Mesothelial cell of epicardium (in vitro differentiated cells): ENCODE measurements around the gene CRY1. TPM values are rescaled to one million over a fixed set of nuclear protein-coding genes. Genes with fewer than 3 reads are reported as not detected.

ENCODE experiments used
- DNase-seq, 2 experiments: peaks; one replicate each; pipeline ENCODE4 v3.0.0; 2021; ENCODE audit warnings: low spot score in 2 of 2; ENCODE audit not compliant: unreplicated experiment in 2 of 2
- H3K27ac Mint-ChIP-seq: 2 replicates; pipeline ENCODE4 v1.8.0; 2021; ENCODE audit warnings: mixed read lengths
- H3K27me3 Mint-ChIP-seq: 2 replicates; pipeline ENCODE4 v1.8.0; 2021; ENCODE audit warnings: low read depth, mixed read lengths
- H3K36me3 Mint-ChIP-seq: 2 replicates; pipeline ENCODE4 v1.8.0; 2021; ENCODE audit warnings: mixed read lengths
- H3K4me1 Mint-ChIP-seq: 2 replicates; pipeline ENCODE4 v1.8.0; 2021; ENCODE audit warnings: mixed read lengths
- H3K4me3 Mint-ChIP-seq: 2 replicates; pipeline ENCODE4 v1.8.0; 2021; ENCODE audit warnings: mild to moderate bottlenecking, moderate library complexity, mixed read lengths
- H3K9me3 Mint-ChIP-seq: 2 replicates; pipeline ENCODE4 v1.8.0; 2021; ENCODE audit warnings: mixed read lengths
- CTCF ChIP-seq: fragments of 200-600 bp; sonication (generic); IDR thresholded peaks from one replicate; pipeline ENCODE4 v1.5.0; 2021; ENCODE audit warnings: antibody characterized with exemption; ENCODE audit not compliant: unreplicated experiment
- total RNA-seq: library from RNA; stranded (reverse); gene quantifications from 3 replicates; pipeline ENCODE4 v1.2.1, GENCODE V29; 2021

Gene CRY1
- total RNA-seq, 1 donor from 2014 or later, result 26.5 TPM

DNA sequence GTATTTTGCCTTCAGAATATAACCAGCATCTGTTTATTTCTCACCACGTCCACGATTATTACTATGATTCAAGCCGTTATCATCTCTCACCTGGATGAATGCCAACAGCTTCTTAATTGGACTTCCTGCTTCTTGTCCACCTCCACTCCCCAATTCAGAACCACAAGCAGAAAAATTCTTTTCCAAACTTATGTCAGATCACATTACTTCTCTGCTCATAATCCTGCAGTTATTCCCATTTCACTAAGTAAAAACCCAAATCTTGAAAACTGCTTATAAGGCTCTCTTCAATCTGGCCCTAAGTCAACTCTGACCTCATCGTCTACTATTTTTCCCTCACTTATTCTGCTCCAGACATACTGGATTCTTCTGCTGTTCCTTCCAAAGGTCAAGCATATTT lies 2.0 kb downstream of the CRY1 start:
- Mint-ChIP-seq H3K36me3 (no peaks in the 10 kb centered on the region), H3K4me3 (no peak overlapping the region), H3K4me1 (peaks cover 7% of the 10 kb centered on the region), H3K27ac (no peak overlapping the region), H3K9me3 (peaks cover 6% of the 10 kb centered on the region), H3K27me3 (no peaks in the 10 kb centered on the region)
- no peak for TF ChIP-seq CTCF
- DNase-seq, result no peak

DNA sequence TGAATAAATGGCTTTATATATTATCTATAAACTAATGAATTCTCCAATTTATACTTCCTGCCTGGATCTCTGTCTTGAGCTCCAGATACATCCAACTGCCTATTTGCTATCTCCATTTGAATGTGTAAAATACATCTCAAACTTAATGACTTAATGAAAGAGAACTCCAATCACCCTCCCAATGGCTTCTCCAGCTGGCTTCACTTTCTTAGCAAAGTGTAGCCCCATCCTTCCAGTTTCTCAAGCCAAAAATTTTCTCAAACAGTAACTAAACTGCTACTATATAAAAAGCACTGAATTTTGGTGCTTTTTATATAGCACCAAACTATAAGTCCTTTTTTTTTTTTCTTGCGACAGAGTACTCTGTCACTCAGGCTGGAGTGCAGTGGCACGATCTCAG lies 2.6 kb downstream of the CRY1 start:
- Mint-ChIP-seq H3K4me3 (no peak overlapping the region), H3K36me3 (peaks cover 2% of the 10 kb centered on the region), H3K27ac (no peak overlapping the region), H3K4me1 (peaks cover 7% of the 10 kb centered on the region), H3K9me3 (peaks cover under 1% of the 10 kb centered on the region), H3K27me3 (no peaks in the 10 kb centered on the region)
- TF ChIP-seq CTCF, result no peak
- DNase-seq, result no peak

DNA sequence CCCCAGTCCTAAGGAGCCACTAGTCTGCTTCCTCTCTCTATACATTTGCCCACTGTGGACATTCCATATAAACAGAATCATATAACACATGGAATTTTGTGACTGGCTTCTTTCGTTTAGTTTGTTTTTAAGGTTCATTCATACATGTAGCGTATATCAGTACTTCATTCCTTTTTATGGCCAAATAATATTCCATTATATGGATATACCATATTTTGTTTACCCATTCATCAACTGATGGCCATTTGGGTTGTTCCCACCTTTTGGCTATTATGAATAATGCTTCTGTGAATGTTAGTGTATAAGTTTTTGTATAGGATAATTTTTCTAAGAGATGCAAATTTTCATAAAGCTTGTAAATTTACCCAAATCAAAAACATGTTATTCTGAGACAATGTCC lies 4.4 kb downstream of the CRY1 start:
- H3K9me3 Mint-ChIP-seq, result peaks cover 3% of the 10 kb centered on the region
- H3K4me1 Mint-ChIP-seq, result no peaks in the 10 kb centered on the region
- no peak overlapping the region for H3K4me3 Mint-ChIP-seq
- DNase-seq, result no peak
- no peak for TF ChIP-seq CTCF
- peaks cover 6% of the 10 kb centered on the region for H3K36me3 Mint-ChIP-seq
- no peaks in the 10 kb centered on the region for H3K27me3 Mint-ChIP-seq
- H3K27ac Mint-ChIP-seq, result no peak overlapping the region

- Mint-ChIP-seq H3K9me3 (peaks cover 23% of the 10 kb centered on the region), H3K27ac (no peak overlapping the region), H3K4me1 (no peaks in the 10 kb centered on the region), H3K4me3 (no peak overlapping the region), H3K36me3 (peaks cover 12% of the 10 kb centered on the region), H3K27me3 (no peaks in the 10 kb centered on the region)
- TF ChIP-seq CTCF, result no peak
- DNase-seq, result no peak
Measured at GRCh38 chr12:107086314-107086713, 7.0 kb downstream of the CRY1 start.

DNA sequence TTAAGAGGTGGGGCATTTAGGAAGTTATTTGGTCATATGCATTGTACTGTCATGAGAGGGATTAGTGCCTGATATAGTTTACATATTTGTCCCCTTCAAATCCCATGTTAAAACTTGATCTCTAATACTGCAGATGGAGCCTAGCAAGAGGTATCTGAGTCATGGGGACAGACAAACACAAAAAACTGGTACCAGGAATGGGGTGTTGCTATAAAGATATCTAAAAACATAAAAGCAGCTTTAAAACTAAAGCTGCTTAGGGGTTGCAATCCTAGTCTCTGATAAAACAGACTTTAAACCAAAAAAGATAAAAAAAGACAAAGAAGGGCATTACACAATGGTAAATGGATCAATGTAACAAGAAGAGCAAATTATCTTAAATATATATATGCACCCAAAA lies 11.6 kb downstream of the CRY1 start:
- H3K27me3 Mint-ChIP-seq, result no peaks in the 10 kb centered on the region
- no peaks in the 10 kb centered on the region for H3K4me1 Mint-ChIP-seq
- H3K27ac Mint-ChIP-seq, result no peak overlapping the region
- H3K36me3 Mint-ChIP-seq, result peaks cover 12% of the 10 kb centered on the region
- H3K4me3 Mint-ChIP-seq, result no peak overlapping the region
- no peak for DNase-seq
- TF ChIP-seq CTCF, result no peak
- H3K9me3 Mint-ChIP-seq, result peaks cover 23% of the 10 kb centered on the region

DNA sequence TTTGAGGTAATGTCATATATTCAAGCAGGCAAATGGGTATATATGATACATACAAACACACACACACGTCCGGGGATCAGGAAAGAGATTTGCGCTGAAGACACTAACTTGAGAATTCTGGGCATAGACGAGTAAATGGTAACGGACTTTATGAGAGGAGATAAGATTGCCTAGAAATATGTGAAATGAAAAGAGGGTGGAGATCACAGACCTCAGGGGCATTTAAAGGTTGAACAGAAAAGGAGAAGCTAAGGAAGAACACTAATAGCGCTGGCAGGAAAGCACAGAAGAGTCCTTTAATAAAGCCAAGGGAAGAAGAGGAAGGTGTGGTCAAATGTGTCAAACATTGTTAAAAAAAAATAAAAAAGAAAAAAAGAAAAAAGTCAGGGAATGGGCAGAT lies 13.1 kb downstream of the CRY1 start:
- no peak for TF ChIP-seq CTCF
- H3K27me3 Mint-ChIP-seq, result no peaks in the 10 kb centered on the region
- no peak overlapping the region for H3K27ac Mint-ChIP-seq
- H3K4me3 Mint-ChIP-seq, result no peak overlapping the region
- peaks cover 23% of the 10 kb centered on the region for H3K9me3 Mint-ChIP-seq
- H3K4me1 Mint-ChIP-seq, result no peaks in the 10 kb centered on the region
- peaks cover 10% of the 10 kb centered on the region for H3K36me3 Mint-ChIP-seq
- DNase-seq, result no peak
